Bone marrow (tissue), 2 donors: ENCODE measurements around the gene DCDC1.
"Not testable (repeated sequence)": the region's sequence is repeated elsewhere in the genome, so short reads cannot be mapped to it uniquely, and the experiment has no call there.

Experiments
- DNase-seq, 2 donors: peaks; one replicate each; lab custom pipeline; 2025; lab: John Stamatoyannopoulos, UW

DCDC1 gene

GRCh38 chr11:31326470-31327148, 42.9 kb downstream of the DCDC1 start:
- DNase-seq: no peak

GRCh38 chr11:31325160-31325559, 44.4 kb downstream of the DCDC1 start:
- no peak for DNase-seq

GRCh38 chr11:31323145-31323544, 46.4 kb downstream of the DCDC1 start:
- no peak for DNase-seq

GRCh38 chr11:31321494-31321893, 48.0 kb downstream of the DCDC1 start:
- DNase-seq: not testable (repeated sequence)

- no peak for DNase-seq
Observed at GRCh38 chr11:31303644-31304180, 65.8 kb downstream of the DCDC1 start.

- DNase-seq: no peak
Observed at GRCh38 chr11:31301549-31302510, 67.7 kb downstream of the DCDC1 start.

- DNase-seq: no peak
Observed at GRCh38 chr11:31295308-31295707, 74.2 kb downstream of the DCDC1 start.

- not testable (repeated sequence) for DNase-seq
Observed at GRCh38 chr11:31273527-31273926, 96.0 kb downstream of the DCDC1 start.

- DNase-seq: no peak
Observed at GRCh38 chr11:31267720-31268119, 101.8 kb downstream of the DCDC1 start.

- no peak for DNase-seq
Observed at GRCh38 chr11:31264834-31265233, 104.7 kb downstream of the DCDC1 start.

- no peak for DNase-seq
Observed at GRCh38 chr11:31262761-31263160, 106.8 kb downstream of the DCDC1 start.

- DNase-seq: no peak
Observed at GRCh38 chr11:31259797-31260196, 109.7 kb downstream of the DCDC1 start.

GRCh38 chr11:31254415-31254814, 115.1 kb downstream of the DCDC1 start:
- no peak for DNase-seq

GRCh38 chr11:31248768-31249167, 120.8 kb downstream of the DCDC1 start:
- no peak for DNase-seq

GRCh38 chr11:31247321-31247720, 122.2 kb downstream of the DCDC1 start:
- no peak for DNase-seq

GRCh38 chr11:31246451-31247165, 122.9 kb downstream of the DCDC1 start:
- DNase-seq: no peak

- DNase-seq: no peak
Observed at GRCh38 chr11:31243706-31244105, 125.8 kb downstream of the DCDC1 start.

- DNase-seq: peak in 1 of 2 donors; percentile 11
Observed at GRCh38 chr11:31240340-31240904, 129.1 kb downstream of the DCDC1 start.

- no peak for DNase-seq
Observed at GRCh38 chr11:31237819-31238760, 131.4 kb downstream of the DCDC1 start.

- DNase-seq: no peak
Observed at GRCh38 chr11:31236143-31236542, 133.4 kb downstream of the DCDC1 start.

- no peak for DNase-seq
Observed at GRCh38 chr11:31233425-31233824, 136.1 kb downstream of the DCDC1 start.
